HG03095 (cell line): Measurements from ENCODE around the gene AKAP8L.

Experiments
- ATAC-seq: cut with Tn5 transposase; IDR thresholded peaks from one replicate; pipeline ENCODE4 v1.9.1; 2021; ENCODE audit warnings: moderate library complexity; ENCODE audit not compliant: unreplicated experiment

AKAP8L gene

DNA sequence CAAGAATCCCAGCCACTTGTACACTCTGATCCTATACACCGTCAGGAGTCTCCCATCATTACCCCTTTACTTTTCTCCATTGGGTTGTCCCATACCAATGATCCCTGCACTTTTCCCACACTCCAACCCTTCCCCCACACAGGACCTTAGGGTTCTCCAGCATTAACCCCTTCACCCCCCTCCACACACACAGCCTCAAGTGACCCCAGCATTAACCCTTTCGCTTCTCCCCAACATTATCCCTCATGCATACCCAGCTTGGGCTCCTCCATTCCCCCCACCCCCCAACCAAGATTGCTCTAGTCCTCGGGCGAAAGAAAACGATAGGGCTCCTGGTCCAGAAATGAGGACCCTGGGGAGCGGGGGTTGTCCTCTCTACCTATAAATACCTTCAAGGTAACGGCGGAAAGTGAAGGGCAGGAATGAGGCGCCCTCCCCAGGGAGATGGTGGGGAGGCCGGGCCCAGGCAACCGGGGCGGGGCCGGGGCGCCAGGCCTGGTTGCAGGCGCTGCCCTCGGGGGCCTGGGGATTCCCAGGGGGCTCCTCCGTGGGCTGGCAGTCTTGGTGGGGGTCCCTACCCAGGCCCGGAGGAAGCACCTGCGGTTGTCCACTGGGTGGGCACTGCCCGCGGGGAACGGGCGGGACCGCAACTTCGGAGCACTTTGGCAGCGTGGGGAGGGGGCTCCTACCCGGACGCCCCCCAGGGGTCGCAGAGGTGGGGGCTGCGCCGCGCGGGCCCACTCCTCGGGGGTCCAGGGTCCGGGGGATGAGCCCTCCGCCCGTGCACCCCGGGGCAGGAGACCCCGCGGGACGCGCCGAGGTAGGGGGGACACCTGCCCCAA, 30.2 kb upstream of the AKAP8L start:
- ATAC-seq: no peak

DNA sequence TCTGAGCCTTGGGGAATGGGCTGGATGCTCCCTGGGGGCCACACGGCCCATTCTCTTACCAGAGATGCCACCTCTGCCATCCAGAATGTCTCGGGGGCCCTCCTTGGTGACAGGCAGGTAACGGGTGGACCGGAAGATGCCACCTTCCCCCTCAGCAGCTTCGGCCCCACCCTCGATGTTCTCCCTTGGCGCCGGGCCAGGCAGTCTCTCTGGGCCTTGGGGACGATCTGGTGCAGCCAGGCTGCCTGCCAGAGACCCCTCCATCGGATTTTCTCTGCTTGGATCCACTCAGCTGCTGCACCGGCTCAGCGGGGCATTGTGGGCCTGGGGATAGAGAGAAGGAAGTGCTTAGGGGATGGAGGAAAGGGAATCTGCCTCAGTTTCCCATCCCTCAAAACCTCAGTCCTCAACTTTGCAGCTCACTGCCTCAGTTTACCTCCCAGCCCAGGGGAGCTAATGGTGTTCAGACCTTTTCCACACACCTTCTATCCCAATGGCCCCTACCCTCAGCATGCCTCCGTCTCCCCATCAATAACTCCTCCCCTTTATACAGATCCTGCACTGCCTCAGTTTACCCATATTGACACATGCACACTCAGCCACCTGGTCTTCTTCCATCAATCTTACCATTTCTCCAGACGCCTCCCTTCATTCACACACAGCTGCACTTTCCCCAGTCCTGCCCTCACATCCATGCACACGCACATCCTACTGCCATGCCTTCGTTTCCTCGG, 29.4 kb upstream of the AKAP8L start:
- no peak for ATAC-seq

DNA sequence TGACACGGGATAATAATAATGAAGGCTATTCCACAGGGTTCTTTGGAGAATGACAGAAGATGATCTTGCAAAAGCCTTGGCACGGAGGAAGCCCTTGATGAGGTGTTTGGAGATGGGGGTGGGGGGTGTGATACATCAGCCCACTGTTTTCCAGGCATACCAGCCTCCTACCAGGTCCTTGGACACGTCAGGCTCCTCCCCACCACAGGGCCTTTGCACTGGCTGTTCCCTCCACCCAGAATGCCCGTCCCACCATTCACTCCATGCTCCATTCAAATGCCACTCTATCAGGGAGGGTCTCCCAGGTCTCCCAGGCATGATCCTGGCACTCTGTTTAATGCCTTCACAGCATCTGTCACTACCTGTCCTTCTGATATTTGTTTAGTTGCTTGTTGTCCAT, 28.3 kb upstream of the AKAP8L start:
- ATAC-seq: no peak

DNA sequence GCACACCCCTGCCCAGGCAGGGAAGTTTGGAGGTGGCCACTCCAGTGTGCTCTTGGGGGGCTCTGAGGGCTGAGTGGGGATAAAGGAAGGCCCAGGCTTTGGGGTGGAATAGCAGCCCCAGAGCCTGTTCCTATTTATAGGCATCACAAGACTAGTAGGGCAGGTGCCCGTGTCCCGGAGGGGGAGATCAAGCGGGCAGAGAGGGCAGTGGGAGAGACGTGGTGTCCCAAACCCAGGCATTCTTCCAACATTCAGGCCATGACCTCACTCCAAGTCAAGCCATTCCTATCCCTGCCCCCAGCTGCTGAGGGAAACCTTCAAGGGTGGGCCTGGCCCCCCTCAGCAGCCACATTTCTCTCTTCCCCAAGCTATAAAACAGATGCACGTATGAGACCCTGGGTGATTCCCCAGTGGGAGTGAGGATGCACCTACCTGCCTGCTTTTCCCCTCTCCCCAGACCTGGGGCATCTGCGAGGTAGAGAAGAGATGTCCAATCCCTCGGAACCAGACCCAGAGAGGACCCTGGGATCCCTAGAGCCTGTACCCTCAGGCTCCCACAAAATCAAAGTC, 27.1 kb upstream of the AKAP8L start:
- no peak for ATAC-seq

DNA sequence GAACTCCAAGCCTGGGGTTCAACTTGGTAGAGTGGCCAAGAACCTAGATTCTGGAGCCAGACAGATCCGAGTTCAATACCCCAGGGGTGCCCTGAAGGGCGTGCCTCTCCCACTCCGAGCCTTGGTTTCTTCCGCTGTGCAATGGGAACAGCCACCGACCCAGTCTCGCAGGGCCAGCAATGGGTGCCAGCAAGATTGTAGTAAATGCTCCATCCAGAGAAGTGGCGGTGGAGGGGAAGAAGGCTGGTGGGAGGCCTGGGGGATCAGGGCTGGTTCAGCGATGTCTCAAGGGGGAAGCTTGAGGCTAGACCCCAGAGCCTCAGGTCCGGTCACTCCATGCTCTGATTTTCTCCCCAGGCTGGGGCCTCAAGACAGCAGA, 26.4 kb upstream of the AKAP8L start:
- no peak for ATAC-seq

DNA sequence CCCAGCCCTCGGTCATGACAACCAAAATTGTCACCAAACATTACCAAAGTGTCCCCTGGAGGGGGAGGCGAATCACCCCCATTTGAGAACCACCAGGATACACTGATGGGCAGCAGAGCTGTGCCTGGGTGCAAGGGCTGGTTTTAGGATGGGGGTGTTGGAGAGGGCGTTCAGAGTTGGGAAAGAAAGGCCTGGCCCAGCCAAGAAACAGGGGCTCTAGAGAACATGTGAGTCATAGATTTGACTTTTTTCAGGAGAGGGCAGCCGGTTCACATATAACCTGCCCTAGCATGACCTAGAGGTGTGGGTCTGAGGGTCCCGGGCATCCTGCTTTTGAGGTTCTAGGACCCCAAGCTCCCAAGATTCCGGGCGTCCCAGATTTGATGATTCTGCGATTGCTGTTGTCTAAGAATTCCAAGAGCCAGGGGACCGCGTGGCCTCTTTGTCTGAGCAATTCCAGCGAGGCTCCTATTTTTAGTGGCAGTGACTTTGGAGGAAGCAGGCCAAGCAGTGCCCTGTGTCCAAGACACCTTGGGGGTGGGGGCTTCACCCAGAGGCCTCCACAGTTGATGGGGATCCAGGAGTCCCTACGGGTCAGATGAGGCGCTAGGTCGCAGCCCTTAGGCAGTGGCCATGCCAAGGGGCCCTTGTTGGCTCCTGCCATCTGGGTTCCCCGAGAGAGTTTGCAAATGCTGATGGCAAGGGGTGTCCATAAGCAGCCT, 25.9 kb upstream of the AKAP8L start:
- ATAC-seq: no peak

DNA sequence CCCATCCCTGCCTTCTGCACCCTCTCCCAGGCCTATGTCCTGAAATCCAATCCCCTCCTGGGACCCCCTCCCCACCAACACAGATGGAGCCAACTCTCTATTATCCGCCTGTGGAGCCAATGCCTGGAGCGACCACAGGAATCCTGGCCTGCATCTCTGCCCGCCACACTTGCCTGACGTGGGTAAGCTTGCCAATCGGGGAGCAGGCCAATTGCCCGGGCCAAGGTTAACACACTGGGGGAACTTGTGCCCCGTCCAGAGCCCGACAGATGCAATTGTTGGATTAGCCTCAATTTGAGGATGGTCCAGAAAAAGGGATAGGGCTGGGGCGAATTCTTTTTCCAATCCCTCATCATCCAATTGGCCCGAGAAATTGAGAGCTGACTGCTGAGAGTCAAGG, 25.1 kb upstream of the AKAP8L start:
- no peak for ATAC-seq

DNA sequence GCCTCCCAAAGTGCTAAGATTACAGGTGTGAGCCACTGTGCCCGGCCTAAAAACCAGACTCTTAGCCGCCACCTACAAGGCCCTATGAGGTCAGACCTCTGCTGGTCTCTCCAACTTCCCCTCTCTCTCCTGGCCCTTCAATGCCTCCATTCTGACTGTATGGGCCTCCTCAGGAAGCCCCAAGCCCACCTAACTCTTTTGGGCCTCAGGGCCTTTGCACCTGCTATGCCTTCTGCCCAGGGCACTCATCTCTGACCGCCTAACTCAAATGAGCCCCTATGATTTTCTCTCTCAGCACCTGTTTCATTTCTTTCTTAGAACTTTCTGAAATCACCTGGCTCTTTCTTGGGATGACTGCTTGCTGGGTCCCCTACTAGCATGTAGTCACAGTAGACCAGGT, 24.5 kb upstream of the AKAP8L start:
- ATAC-seq: no peak

DNA sequence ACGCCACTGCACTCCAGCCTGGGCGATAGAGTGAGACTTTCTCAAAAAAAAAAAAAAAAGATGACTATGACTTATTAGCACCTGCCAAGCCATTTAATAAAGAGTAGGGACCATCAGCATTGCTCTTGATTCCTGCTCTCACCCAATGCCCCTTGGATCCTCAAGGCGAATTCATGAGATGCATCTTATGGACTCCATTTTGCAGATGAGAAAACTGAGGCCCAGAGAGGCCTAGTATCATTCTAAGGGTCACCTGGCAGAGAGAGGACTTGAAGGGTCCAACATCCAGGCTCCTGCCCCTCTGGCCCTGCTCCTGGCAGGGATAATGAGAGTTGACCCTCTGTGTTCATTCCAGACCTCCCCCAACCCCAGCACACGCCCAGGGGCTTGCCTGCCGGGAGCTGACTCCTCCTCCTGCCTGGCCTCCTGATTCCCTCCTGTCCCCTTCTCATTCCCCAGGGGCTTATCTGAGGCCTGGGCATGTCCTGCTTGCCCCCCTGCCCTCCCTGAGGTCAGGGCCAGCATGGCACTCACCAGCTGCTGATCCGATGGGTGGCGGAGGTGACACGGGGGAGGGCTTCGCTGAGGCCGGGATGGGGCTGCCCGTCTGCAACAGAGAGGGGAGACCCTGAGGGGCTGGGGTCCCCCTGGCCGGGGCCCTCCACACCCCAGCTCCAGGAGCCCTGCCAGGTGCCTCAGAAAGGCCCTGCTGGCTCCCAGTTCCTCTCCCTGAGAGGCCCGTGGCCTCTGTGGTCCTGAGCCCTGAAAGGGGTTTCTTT, 23.5 kb upstream of the AKAP8L start:
- no peak for ATAC-seq

DNA sequence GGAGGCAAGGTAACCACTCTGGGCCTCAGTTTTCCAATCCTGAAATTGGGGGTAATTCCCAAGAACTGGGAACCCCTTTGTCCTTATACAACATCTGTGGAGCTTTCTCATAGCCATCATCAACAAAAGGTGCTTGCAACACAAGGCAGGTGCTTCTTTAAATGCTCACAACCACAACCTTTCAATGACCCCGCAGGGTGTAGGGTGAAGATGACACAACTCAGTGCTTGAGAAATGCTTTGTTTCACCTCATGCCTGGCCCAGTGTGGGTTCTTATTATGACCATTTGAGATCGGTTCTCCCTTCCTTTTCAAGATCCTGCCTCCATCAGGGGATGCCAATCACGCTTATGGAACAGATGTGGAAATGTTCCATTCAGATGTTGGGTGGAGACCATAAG, 22.5 kb upstream of the AKAP8L start:
- ATAC-seq: no peak

DNA sequence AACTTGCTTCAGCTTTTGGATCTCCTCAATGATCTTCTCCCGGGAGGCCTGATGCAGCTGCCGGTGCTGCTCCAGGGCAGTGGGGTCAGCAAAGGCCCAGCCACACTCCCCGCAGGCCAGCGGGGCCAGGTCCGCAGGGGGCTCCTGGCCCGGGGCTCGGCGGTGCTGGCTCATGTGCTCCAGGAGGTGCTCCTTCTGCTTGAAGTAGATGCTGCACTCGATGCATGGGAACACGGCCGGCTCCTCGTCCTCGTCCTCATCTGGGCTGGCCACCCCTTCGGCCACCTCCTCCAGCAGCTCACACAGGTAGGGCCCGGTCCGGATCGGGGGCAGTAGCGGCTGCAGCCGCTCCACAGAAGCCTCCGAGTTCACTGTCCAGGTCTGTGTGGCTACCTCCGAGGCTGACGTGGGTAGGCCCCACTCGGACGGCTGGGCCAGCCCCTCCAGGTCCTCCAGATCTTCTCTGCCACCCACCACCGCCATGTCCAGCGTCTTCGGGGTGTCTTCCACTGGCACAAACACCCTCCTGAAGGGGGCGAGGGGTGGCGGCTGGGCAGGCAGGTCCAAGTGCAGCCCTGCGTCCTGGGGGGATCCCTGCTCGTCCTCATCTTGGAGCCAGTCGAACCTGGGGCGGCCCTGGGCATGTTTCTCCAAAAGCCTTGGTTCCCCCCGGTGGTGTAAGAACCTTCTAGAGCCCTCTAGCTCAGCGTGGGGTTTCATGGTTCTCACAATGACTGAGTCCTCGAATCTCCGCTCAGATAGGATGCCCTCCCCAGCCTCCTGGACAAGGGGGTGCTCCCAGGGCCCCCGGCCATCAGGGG, 21.2 kb upstream of the AKAP8L start:
- ATAC-seq: no peak

DNA sequence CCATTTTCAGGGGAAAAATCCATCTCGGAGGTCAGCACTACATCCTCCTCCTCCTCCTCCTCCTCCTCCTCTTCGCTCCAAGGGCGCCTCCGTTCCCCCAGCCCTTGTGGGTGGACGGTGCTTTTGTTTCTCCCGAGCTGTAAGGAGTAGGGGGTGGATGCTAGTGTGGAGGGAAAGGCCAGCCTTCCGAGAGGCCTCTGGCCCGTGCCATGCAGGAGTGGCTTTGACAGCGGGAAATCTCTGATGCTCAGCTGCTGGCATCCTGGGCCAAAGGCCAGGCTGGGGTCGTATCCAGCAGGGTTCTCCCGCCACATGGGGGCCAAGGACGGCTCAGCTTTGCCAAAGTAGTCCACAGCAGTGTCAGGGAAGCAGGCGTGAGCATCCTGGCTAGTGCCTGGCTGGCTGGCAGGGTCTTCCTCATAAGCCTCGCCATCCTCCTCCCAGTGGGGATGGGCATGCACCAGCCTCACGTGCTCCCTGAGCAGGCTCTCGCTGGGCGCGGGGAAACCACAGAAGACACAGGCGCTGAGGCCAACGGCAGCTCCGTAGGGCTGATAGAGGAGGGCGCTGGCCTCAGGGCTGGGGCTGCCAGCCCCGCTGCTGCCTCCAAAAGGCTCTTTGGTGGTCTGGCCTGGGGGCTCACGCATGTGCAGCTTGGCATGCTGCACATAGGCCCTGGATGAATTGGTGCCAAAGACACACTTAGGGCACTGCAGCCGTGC, 20.5 kb upstream of the AKAP8L start:
- ATAC-seq: no peak

DNA sequence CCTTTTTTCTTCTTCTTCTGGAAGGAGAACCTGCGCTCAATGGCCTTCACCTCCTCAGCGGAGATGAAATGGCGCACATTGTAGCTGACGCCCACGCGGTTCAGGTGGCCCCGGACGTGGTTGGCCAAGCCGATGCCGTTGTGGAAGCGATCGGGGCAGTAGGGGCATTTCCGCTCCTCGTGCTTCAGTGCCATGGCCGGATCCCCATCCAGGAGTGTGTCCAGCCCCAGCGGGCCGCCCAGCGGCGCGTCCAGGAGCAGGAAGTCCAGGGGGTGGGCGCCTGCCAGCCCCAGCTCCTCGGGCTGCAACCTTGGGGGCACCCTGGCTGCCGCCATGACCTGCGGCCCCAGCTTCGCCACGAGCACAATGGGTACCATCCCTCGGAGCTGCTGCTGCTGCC, 19.8 kb upstream of the AKAP8L start:
- ATAC-seq: no peak

DNA sequence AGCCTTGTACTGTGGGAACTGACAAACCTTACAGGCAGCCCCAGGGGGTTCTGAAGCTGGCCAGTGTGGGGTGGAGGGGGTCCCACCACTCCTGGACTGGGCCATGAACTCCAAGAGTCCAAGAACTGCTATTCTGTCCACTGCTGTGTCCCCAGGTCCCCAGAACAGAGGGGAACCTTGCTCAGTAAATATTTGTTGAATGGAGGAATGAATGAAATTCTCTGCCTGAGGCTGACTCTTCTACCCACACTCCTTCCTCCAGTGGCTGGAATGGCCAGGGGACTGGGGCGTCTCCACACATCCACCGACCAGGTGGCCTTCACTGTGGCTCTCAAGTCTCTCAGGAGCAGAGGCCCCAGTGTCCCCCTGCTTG, 19.3 kb upstream of the AKAP8L start:
- no peak for ATAC-seq

DNA sequence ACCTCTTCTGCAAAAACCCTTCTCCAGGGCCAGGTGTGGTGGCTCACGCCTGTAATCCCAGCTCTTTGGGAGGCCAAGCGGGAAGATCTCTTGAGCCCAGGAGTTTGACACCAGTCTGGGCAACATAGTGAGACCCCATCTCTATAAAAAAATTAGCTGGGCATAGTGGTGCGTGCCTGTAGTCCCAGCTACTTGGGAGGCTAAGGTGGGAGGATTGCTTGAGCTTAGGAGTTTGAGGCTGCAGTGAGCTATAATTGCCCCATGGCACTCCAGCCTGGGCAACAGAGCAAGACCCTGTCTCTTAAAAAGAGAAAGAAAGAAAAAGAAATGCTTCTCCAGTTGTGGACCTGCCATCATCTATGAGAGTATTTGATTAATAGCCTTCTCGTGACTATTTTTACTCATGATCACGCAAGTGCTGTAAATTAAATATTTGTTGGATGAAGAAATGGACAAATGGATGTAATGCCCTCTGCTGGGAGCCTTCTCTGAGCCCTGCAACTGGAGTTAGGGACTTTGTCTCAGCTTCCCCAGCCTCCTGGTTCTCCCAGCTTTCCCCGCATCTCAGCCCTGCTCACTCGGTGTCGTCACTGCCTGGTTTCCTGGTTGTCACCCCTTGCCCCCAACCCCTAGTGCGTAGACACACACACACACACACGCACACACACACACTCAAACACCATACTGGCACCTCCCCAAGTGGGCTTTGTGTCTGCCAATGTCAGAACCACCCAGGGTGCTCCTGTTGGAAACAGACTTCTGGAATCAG, 18.8 kb upstream of the AKAP8L start:
- ATAC-seq: no peak

DNA sequence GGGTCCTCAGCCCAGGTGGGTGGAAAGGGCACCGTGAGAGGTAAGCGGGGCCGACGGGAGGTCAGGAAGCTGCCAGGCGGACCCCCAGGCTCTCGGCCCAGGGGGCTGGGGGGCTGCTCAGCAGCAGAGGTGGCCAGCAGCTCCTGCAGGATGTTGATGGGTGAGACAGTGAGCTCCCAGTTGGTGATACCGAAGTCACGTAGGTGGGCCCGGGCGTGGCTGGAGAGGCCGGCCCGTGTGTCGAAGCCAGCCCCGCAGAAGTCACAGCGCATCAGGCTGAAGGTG, 18.0 kb upstream of the AKAP8L start:
- ATAC-seq: no peak

DNA sequence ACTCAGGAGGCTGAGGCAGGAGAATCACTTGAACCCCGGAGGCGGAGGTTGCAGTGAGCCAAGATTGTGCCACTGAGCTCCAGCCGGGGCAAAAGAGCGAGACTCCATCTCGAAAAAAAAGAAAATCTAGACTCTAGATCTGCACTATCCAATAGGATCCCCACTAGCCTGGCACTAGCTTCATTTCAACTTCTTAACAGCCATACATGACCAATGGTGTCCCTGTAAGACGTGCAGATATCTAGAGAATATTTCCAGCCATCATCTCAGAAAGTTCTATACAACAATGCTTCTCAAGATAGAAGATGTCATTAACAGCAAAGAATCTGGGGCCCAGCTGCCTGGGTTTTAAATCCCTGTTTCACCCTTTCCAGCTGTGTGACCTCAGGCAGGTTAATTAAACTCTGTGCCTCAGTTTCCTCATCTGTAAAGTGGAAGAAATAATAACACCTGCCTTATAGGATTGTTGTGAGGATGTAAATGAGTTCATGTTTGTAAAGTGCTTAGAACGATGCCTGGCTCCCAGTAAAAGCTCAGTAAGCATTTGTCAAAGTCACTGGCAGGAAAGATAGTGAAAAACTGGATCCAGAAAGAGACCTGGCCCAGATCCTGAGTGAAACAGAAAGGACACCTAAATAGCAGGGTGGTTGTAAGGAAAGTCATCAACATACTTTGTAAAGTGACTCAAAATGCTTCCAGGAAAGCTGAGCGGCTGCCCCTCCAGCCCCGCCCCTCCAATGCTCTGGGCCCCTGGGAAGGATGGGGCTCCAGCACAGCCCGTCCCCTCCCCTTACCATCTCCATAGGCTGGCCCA, 17.4 kb upstream of the AKAP8L start:
- ATAC-seq: no peak

DNA sequence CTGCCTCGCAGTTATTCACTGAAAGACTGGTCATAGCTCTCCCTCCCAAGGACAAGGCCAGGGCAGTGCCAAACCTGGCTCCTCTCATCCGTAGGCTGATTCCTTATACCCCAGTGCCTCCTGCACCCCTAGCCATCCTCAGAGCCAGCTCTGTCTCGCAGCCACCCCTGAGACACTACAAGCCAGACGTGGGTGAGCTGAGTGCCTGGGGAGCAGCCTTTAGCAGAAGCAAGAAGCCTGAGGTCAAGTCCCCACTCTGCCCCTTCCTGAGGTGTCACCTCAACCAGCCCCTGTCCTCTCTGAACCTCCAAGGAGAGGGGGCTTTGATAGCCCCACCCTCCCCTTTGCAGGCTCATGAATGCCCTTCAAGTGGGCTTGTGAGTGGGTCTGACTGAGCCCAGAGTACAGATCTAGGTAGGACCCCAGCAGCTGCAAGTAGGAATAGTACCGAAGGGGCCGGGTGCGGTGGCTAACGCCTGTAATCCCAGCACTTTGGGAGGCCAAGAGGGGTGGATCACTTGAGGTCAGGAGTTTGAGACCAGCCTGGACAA, 14.8 kb upstream of the AKAP8L start:
- ATAC-seq: no peak
